ENCODE results near the gene OR8D4.
"Not testable (repeated sequence)": the region's sequence is repeated elsewhere in the genome, so short reads cannot be mapped to it uniquely, and the experiment has no call there.

OR8D4 gene

GRCh38 chr11:123901867-123902266 is at the start of gene OR8D4:
TSS of gene OR8D4 (plus strand) at chr11:123902167. CDS start at chr11:123906432, 4,265 bp downstream.
- no peak for DNase-seq

- no peak for DNase-seq
These were observed 49.6 kb upstream of the OR8D4 start for GRCh38 chr11:123852321-123852720.

GRCh38 chr11:123853038-123853437 is 48.9 kb upstream of the OR8D4 start:
- DNase-seq: no peak

- DNase-seq: no peak
These were observed 45.5 kb upstream of the OR8D4 start for GRCh38 chr11:123856444-123856843.

- no peak for DNase-seq
These were observed 42.2 kb upstream of the OR8D4 start for GRCh38 chr11:123859731-123860130.

- DNase-seq: not testable (repeated sequence)
These were observed 36.7 kb upstream of the OR8D4 start for GRCh38 chr11:123865293-123865692.

- DNase-seq: not testable (repeated sequence)
These were observed 34.2 kb upstream of the OR8D4 start for GRCh38 chr11:123867795-123868194.

- no peak for DNase-seq
These were observed 21.1 kb upstream of the OR8D4 start for GRCh38 chr11:123880912-123881311.

GRCh38 chr11:123885570-123885969 is 16.4 kb upstream of the OR8D4 start, which contains the start of gene TMEM225:
TSS of gene TMEM225 (minus strand) at chr11:123885670. CDS start at chr11:123885425, 245 bp downstream.
- no peak for DNase-seq

- DNase-seq: no peak
These were observed 9.9 kb upstream of the OR8D4 start for GRCh38 chr11:123892031-123892430.

- no peak for DNase-seq
These were observed 2.2 kb upstream of the OR8D4 start for GRCh38 chr11:123899792-123900191.

GRCh38 chr11:123903932-123904331 is 2.0 kb downstream of the OR8D4 start:
- no peak for DNase-seq

GRCh38 chr11:123904932-123905331 is 3.0 kb downstream of the OR8D4 start:
- DNase-seq: no peak

- no peak for DNase-seq
These were observed 3.9 kb downstream of the OR8D4 start for GRCh38 chr11:123905826-123906225.

- no peak for DNase-seq
These were observed 19.0 kb downstream of the OR8D4 start for GRCh38 chr11:123920943-123921342.

GRCh38 chr11:123924027-123924426 is 22.1 kb downstream of the OR8D4 start:
- DNase-seq: no peak

- no peak for DNase-seq
These were observed 37.4 kb downstream of the OR8D4 start, which contains the start of gene OR4D5 for GRCh38 chr11:123939317-123939716. TSS of gene OR4D5 (plus strand) at chr11:123939617. CDS start at chr11:123939617, 0 bp downstream.

- no peak for DNase-seq
These were observed 40.4 kb downstream of the OR8D4 start for GRCh38 chr11:123942413-123942812.

GRCh38 chr11:123943738-123944137 is 41.8 kb downstream of the OR8D4 start, which contains the start of gene OR6T1:
TSS of gene OR6T1 (minus strand) at chr11:123943838. CDS start at chr11:123943838, 0 bp downstream.
- DNase-seq: no peak

- DNase-seq: no peak
These were observed 43.2 kb downstream of the OR8D4 start for GRCh38 chr11:123945132-123945531.

- no peak for DNase-seq
These were observed 54.8 kb downstream of the OR8D4 start for GRCh38 chr11:123956752-123957151.
